Embryonic facial prominence (tissue), 1 donor: ENCODE data around the gene SHROOM1.
"Not testable (repeated sequence)": the region's sequence is repeated elsewhere in the genome, so short reads cannot be mapped to it uniquely, and the experiment has no call there.

Experiments
- DNase-seq: peaks from one replicate; pipeline ENCODE4 v3.0.0-alpha.2; 2016; ENCODE audit errors: extremely low spot score

SHROOM1 gene

DNA sequence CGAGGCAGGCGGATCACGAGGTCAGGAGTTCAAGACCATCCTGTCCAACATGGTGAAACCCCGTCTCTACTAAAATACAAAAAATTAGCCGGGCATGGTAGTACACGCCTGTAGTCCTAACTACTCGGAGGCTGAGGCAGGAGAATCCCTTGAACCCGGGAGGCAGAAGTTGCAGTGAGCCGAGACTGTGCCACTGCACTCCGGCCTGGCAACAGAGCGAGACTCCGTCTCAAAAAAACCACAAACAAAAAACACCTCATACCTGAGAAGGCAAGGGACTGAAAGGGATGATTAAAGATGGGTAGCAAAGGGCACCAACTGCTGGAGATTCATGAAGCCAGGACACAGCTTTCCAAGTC, 23.7 kb downstream of the SHROOM1 start:
- not testable (repeated sequence) for DNase-seq

- DNase-seq: not testable (repeated sequence)
Observed at GRCh38 chr5:132805872-132806271, 24.6 kb downstream of the SHROOM1 start.

DNA sequence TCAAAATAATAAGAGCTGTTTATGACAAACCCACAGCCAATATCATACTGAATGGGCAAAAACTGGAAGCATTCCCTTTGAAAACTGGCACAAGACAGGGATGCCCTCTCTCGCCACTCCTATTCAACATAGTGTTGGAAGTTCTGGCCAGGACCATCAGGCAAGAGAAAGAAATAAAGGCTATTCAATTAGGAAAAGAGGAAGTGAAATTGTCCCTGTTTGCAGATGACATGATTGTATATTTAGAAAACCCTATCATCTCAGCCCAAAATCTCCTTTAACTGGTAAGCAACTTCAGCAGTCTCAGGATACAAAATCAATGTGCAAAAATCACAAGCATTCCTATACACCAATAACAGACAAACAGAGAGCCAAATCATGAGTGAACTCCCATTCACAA, 26.2 kb downstream of the SHROOM1 start:
- DNase-seq: not testable (repeated sequence)

- DNase-seq: not testable (repeated sequence)
Observed at GRCh38 chr5:132802685-132803066, 27.8 kb downstream of the SHROOM1 start.

- no peak for DNase-seq
Observed at GRCh38 chr5:132802044-132802684, 28.3 kb downstream of the SHROOM1 start.

GRCh38 chr5:132800545-132800944, 29.9 kb downstream of the SHROOM1 start:
- no peak for DNase-seq

GRCh38 chr5:132799392-132799791, 31.1 kb downstream of the SHROOM1 start:
- DNase-seq: no peak

- no peak for DNase-seq
Observed at GRCh38 chr5:132797651-132798050, 32.8 kb downstream of the SHROOM1 start.

- no peak for DNase-seq
Observed at GRCh38 chr5:132791026-132791425, 39.4 kb downstream of the SHROOM1 start.

GRCh38 chr5:132790201-132790865, 40.1 kb downstream of the SHROOM1 start:
- DNase-seq: no peak

DNA sequence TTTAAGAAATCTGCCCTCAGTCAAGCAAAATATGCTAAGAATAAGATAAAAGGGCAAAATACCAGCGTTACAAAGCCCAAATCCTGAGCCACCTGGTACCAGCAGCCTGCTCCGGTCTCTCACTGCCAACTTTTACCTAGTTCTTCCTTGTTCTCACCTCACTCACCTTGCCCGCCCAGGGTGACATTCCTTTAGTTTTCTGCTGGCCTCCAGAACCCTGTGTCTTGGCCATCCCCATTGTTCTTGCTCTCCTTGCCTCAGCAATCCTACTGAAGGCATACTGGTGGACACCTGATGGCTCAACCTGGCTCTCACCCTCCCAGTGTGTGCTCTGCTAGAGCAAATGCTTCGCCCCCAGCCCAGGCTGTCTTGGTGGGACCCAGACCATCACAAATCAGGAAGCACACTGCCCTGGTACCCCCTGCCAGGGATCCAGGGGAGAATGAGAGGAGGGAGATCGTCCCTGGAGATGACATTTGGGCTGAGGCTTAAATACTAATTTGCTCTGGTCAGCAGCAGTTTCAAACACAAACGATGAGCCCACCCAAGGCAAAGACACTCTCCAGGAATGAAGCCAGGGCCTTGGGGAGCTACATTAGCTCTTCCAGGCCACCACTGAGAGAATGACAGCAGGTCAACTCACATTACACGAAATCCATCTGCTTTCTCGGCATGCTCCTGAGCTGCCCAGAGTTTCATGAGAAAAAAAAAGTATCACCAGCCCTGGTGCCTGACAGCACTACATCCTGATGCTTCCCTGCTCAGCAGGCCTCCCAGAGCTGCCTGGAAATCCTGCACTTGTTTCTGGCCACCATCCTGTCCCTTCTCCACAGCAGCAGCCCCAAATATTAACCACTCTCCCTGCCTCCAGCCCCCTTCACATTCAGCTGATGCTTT, 41.2 kb downstream of the SHROOM1 start:
- DNase-seq: no peak

GRCh38 chr5:132788508-132788907, 41.9 kb downstream of the SHROOM1 start:
- DNase-seq: no peak

- DNase-seq: no peak
Observed at GRCh38 chr5:132787076-132787475, 43.4 kb downstream of the SHROOM1 start.

GRCh38 chr5:132785864-132786263, 44.6 kb downstream of the SHROOM1 start:
- DNase-seq: no peak

GRCh38 chr5:132785365-132785764, 45.1 kb downstream of the SHROOM1 start:
- no peak for DNase-seq

GRCh38 chr5:132782101-132782500, 48.3 kb downstream of the SHROOM1 start:
- no peak for DNase-seq

- no peak for DNase-seq
Observed at GRCh38 chr5:132781029-132781428, 49.4 kb downstream of the SHROOM1 start.

GRCh38 chr5:132780577-132780976, 49.9 kb downstream of the SHROOM1 start:
- no peak for DNase-seq

GRCh38 chr5:132779961-132780360, 50.5 kb downstream of the SHROOM1 start:
- DNase-seq: no peak

DNA sequence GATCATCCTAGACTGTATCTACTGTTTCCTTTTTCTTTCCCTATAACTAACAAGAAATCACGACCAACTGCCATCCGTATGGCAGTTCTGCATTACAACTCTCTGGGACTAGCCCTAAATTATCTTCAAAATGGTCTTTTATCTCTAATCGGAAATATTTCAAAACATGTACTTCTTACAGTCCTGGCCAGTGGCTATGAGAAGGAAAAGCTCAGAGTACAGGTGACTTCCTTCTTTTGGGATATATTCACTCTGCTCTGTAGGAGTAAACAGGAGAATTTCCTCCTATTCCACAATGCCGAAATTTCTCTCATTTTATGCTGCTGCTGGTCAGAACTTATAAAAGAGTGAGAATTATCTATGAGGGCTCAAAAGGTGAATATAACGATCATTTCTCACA, 51.6 kb downstream of the SHROOM1 start:
- DNase-seq: no peak

DNA sequence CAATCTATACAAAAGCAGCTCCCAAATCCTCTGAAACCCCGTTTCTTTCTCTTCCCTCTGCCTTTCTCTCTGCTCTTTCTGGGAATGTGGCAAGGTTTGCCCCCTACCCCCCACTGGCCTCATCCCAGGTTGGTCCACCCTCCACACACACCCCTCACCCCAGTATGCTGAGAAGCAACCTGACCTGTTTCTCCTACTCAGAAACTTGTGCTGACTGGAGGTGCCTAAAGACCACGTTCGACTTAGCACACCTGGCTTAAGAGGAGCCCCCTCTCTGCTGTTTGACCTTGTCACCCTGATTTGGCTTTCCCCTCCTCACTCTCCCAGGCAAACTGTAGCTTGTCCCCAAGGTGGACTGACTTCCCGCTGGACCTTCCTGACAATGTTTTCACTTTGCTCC, 52.3 kb downstream of the SHROOM1 start:
- DNase-seq: no peak

DNA sequence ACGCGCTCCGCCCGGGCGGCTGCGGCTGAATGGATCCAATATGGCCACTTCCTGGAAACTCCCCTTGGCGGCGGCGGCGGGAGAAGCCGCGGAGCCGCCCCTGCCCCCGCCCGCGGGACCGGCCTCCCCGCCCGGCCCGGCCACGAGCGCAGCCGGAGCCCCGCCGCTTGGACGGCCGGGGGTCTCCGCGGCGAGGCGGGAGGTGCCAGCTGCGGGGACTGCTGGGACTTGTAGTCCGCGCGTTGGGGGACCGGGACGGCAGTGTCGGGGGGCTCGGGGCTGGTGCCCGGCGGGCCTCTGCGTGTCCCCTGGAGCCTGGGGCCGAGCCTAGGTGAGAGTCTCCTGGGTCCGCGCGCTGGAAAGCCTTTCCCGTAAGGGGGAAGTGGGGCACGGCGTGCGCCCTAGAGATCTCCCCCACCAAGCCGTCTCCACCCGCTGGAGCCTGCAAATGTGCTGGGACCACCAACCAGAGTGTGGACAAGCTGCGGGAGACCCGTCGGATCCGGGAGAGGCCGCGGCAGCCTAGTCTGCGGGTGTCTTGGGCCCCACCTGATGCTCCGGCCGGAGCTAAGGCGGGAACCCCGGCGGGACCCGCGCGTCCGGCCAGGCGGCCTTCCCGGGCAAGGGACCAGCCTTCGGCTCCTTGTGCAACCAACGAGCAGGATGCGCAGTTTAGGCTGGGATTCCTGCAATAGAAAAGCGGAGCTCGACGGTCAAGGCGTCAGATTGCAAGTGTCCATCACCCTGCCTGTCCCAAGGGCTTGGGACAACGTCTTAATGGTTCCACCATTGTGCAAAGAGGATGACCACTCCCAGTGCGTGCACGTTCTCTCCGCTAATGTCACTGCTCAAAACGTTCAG, 53.0 kb downstream of the SHROOM1 start, which contains the start of gene SEPTIN8:
Gene SEPTIN8 (minus strand): TSS at position 31 of the 861 bp plus-strand sequence. CDS start 102 bp downstream, outside the sequence.
- no peak for DNase-seq
